HCT116 (cell line): ENCODE results near the gene CRACDL. TPM values are rescaled to one million over a fixed set of nuclear protein-coding genes. Genes with fewer than 3 reads are reported as not detected.

Experiments used
- total RNA-seq: library from RNA; stranded (reverse); gene quantifications from one replicate; pipeline ENCODE4 v1.2.1, GENCODE V29; 2021; ENCODE audit not compliant: unreplicated experiment

CRACDL gene
- total RNA-seq, 1 experiment from 2014 or later = 1.1 TPM

Other genes starting within 250 kb of the CRACDL start
- gene MGAT4A, start 205.1 kb downstream of the CRACDL start, total RNA-seq = 10.2 TPM
- gene C2orf15, start 205.5 kb upstream of the CRACDL start, total RNA-seq = 1.9 TPM
- 6.6 TPM for gene TSGA10, start 218.7 kb upstream of the CRACDL start, total RNA-seq
- gene LIPT1, start 218.7 kb upstream of the CRACDL start, total RNA-seq = 8.5 TPM
- gene MITD1, start 244.8 kb upstream of the CRACDL start, total RNA-seq = 20.7 TPM
- 38.1 TPM for gene MRPL30, start 245.0 kb upstream of the CRACDL start, total RNA-seq